Fibroblast of lung (primary cell): Measurements from ENCODE around the gene OR4Q3.
"Not testable (repeated sequence)": the region's sequence is repeated elsewhere in the genome, so short reads cannot be mapped to it uniquely, and the experiment has no call there.

Experiments
- CTCF ChIP-seq, 2 donors: IDR thresholded peaks in 1 of 2; conservative IDR thresholded peaks in 1 of 2; 1 replicate in 1 of 2; 2 replicates in 1 of 2; pipeline ENCODE4 v1.5.1; 2011 to 2012; ENCODE audit warnings: low read length in 2 of 2, control low read depth in 1 of 2, inconsistent platforms in 1 of 2, low read depth in 1 of 2, mild to moderate bottlenecking in 1 of 2
- EZH2 ChIP-seq: IDR thresholded peaks from 2 replicates; pipeline ENCODE4 v1.5.1; 2012; ENCODE audit warnings: low read length, control low read depth, mild to moderate bottlenecking; ENCODE audit errors: missing control alignments

DNA sequence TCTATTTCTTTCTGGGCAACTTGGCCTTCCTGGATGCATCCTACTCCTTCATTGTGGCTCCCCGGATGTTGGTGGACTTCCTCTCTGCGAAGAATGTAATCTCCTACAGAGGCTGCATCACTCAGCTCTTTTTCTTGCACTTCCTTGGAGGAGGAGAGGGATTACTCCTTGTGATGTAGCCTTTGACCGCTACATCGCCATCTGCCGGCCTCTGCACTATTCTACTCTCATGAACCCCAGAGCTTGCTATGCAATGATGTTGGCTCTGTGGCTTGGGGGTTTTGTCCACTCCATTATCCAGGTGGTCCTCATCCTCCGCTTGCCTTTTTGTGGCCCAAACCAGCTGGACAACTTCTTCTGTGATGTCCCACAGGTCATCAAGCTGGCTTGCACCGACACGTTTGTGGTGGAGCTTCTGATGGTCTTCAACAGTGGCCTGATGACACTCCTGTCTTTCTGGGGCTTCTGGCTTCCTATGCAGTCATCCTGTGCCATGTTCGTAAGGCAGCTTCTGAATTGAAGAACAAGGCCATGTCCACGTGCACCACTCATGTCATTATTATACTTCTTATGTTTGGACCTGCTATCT lies 53.2 kb downstream of the OR4Q3 start:
- TF ChIP-seq CTCF (conservative IDR thresholded peaks at IDR 0.05 in 1 of 2, IDR thresholded peaks at IDR 0.05 in 1 of 2; ENCODE audit: low read depth in 1 of 2, low read length in 2 of 2); EZH2: not testable (repeated sequence)
